GM21619 (cell line): ENCODE measurements around the gene RFK.

Experiments used
- ATAC-seq: cut with Tn5 transposase; IDR thresholded peaks from one replicate; pipeline ENCODE4 v1.9.1; 2021; ENCODE audit not compliant: unreplicated experiment

RFK gene

DNA sequence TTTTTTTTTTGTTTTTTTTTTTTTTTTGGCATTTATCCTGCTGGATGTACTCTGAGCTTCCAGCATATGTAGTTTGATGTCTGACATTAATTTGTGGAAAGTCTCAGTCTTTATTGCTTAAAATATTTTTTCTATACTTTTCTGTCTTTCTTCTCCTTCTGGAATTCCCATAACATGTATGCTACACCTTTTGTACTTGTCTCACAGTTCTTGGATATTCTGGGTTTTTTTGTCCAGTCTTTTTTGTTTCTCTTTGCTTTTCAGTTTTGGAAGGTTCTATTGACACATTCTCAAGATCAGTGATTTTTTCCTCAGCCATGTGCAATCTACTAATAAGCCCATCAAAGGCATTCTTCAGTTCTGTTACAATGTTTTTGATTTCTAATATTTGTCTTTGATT lies 19.4 kb upstream of the RFK start:
- ATAC-seq: no peak

GRCh38 chr9:76412638-76413037 lies 18.4 kb upstream of the RFK start:
- ATAC-seq: no peak

- no peak for ATAC-seq
Measured at GRCh38 chr9:76405868-76406267, 11.6 kb upstream of the RFK start.

DNA sequence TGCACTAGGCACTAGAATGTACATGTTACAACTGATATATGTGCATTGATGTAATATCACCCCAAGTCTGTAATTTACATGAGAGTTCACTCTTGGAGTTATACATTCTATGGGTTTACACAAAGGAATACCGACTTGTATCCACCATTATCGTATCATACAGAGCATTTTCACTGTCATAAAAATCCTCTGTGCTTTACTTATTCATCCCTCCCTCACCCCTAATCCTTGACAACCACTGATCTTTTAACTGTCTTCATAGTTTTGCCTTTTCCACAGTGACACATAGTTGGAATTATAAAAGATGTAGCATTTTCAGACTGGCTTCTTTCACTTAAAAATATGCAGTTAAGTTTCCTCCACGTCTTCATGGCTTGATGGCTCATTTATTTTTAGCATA lies 11.1 kb upstream of the RFK start:
- ATAC-seq: no peak

DNA sequence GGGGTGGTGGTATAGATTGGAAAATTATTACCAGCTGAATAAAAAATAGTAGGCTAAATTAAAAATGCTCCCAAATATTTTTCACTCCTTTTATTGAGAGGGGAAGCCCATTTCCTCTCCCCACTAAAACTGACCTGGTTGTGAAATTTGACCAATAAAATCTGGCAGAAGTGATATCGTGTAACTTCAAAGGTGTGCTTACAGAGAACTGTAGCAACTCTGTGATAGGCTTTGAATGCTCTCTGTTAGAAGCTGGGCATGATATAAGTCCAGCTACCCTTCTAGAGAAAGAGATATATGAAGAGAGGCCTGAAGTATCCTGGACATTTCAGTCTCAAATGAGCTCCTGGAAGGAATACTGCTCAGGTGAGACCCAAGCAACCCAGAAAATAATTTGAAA lies 10.2 kb upstream of the RFK start:
- no peak for ATAC-seq

DNA sequence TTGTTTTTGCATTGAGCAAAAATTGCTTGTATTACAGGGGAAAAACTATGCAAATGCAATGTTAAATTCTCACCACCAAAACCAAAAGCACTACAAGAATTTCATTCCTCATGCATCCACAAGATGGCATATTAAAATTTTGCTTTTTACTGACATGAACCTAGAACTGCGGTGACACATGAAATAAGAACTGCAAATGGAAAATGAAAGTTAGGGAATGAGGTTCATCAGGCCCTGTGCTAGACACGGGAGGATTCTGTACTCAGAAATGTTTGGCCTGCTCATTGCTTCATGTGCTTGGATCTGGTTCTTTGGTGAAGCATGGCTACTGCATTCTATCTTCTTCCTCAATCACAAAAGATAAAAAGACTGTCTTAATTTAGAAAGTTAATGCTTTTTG lies 9.1 kb upstream of the RFK start:
- ATAC-seq: peak; percentile 96

DNA sequence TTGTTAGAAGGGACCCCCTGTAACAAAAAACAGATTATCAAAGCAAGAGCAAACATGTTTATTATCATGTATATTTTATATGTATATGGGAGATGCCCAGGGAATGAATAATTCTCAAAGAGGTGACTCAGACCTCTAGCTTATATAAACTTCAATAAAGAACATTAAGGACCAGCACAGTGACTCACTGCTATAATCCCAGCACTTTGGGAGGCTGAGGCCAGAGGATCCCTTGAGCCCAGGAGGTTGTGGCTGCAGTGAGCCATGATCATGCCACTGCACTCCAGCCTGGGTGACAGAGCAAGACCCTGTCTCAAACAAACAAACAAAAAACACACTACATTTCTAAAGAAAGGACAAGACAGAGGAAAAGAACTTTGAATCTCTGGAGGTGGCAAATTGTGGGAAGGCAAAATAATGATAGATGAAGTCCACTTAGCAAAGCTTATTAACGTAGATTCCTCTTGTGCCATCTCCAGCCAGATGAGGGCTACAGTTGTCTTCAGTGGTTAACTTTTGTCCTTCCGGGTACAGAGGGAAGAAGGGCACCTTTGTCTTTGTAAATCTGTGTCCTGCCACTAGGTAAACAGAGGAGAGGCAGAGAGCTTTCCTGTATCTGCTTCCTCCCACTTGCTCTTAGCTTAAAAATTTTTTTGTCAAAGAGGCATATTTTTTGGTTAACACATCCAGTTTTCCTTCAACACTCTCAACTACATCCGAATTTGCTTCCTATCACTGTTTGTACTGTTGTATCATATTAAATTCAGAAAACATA lies 7.5 kb upstream of the RFK start:
- no peak for ATAC-seq

- ATAC-seq: no peak
Measured at GRCh38 chr9:76401176-76401575, 7.0 kb upstream of the RFK start.

DNA sequence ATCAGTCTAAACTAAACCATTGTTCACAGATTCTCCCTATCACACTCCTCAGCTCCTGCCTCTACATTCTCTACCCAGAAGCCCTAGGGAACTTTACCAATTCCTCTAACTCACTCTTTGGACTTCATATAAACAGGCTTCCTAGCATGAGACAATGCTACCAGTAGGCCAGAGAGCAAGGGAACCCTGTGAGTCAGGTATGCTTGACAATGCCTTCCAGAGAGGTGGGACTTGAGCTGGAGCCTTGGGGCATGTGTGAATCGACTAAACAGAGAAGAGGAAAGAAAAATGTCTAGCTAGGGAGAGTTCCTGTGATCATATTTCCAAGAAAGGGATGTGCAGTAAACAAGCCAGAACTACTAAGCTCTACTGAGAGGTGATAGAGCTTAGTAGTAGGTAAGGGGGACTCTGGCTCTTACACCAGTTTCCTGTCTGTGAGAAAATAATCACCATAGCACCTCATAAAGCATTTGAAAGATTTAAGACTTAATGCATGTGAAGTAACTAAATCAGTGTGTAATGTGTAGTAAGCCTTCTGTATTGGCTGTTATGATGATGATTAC lies 6.4 kb upstream of the RFK start:
- ATAC-seq: no peak

DNA sequence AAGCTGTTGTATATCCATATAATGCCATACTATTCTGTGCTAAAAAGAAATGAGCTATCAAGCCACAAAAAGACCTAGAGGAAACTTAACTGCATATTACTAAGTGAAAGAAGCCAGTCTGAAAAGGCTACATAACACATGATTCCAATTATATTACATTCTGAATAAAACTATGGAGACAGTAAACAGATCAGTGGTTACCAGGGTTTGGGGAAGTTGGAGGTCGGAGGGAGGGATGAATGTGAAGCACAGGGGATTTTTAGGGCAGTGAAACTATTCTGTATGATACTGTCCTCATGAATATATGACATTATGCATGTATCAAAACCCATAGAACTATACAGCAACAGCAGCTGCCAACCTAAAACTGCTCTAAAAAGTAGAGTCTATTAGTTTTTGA lies 5.6 kb upstream of the RFK start:
- ATAC-seq: no peak

GRCh38 chr9:76396597-76396996 lies 2.4 kb upstream of the RFK start:
- ATAC-seq: no peak

DNA sequence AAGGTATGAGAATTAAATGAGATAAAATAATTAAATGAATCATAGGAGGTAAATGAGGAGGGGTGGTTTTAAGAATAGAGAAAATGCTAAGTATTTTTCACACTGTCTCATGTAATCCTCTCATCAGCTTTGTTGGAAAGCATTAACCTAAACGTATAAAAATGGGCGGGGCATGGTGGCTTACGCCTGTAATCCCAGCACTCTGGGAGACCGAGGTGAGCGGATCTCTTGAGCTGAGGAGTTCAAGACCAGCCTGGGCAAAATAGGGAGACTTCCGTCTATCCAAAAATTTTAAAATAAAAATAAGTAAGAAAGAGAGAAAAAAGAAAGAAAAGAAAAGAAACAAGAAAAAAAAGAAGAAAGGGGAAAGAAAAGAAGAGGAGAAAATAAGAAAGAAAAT lies 1.9 kb upstream of the RFK start:
- ATAC-seq: no peak

GRCh38 chr9:76395381-76395780 lies 1.2 kb upstream of the RFK start:
- ATAC-seq: no peak

GRCh38 chr9:76394960-76395252 lies 680 bp upstream of the RFK start:
- peak; percentile 44 for ATAC-seq

GRCh38 chr9:76390656-76391055 lies 3.6 kb downstream of the RFK start:
- no peak for ATAC-seq

DNA sequence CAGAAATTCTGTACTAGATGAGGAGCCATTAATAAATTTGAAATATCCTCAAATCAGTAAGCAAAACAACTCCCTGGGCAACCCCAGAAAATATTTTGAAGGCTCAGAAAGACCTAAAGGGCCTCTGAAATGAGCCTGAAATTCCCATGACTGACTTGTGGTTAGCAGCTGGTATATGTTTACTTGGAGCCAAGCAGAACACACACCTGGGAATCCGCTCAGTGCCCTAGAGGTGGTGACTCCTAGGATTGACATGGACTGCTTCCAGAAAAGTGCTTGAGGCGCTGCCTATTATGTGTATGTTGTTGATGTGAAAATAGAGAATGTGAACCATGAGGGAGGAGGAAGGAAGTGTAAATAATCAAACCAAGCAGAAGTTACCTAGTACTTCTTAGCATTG lies 14.7 kb downstream of the RFK start:
- no peak for ATAC-seq

GRCh38 chr9:76378367-76379073 lies 15.7 kb downstream of the RFK start:
- no peak for ATAC-seq

DNA sequence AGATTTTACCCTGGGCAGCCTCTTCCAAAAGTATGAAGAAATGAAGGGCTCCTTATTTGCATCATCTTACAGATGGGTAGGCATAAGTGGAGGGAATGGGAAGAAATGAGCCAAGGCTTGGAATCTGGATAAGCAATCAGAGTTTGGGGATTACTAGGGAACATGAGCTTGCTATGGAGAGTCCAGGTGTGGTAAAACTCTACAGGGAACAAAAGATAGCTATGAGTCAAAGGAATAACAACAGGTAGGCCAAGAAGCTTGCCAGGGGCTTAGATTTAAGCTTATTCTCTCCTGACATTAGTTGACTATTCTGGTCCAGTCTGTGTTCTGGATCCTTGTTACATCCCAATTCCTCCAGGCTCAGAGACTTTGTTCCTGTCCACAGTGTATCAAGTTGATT lies 16.4 kb downstream of the RFK start:
- no peak for ATAC-seq

DNA sequence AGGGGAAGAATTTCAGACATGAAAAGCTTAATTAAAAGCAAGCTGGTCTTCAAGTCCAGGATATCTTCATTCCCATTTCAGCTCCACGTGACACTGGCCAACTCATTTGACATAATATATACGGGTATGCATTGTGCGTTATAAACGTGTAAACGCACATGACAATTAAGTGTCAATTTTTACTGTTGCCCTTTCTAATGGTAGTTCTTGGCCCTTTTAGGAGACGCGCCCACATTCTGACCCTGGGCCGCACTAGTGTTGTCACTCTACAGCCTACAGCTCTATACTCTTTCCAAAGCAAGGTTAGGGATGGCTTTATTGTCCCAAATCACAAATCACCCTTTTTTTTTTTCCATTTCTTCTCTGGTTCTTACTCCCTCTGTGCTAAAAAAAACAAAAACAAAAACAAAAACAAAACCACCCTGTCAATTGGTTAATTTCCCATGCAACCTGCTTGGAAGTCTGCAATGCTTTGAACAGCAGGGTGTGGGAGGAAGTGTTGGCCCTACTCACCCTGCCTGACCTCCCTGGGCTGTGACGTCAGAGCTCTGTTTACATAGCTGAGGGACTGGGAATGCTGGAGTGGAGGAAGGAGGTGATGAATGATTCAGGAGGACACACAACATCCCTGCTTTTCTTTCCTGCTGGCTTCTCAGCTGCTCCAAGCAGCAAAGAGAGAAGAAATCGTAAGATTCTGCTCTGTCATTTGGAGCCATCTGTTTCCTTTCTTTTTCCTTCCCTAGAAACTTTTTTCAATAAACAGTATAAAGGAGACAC lies 19.3 kb downstream of the RFK start:
- ATAC-seq: no peak

DNA sequence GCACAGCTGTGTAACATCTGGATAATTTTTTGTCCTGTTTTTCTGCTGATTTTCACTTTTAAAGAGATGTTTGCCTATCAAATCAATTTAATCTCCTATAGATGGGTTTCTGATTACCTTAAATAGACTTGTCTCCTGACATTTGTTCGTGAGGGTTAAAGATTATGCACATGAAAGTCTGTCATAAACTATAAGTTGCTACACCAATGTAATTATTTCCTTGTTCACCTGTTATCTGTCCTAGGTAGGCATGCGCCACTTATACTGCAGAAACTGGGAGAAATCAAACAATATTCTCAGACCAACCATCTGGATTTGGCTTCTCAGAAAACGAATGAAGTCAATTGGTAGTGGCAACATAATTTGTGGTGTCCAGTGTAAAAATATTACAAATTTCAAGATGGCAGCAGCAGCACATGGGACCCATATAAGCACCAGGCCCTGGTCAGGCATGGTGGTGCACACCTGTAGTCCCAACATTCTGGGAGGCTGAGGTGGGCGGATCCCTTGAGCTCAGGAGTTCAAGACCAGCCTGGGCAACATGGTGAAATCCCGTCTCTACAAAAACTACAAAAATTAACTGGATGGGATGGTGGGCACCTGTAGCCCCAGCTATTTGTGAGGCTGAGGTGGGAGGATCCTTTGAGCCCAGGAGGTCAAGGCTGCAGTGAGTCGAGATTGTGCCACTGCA lies 20.3 kb downstream of the RFK start:
- ATAC-seq: no peak

- no peak for ATAC-seq
Measured at GRCh38 chr9:76373173-76373783, 20.9 kb downstream of the RFK start.
